Uterus (tissue), 2 donors: ENCODE results near the gene TET2.

Source experiments
- CTCF ChIP-seq, 4 experiments: fragments of 200-600 bp in 2 of 4; fragments of 450-650 bp in 2 of 4; sonication (generic) in 2 of 4; IDR thresholded peaks; one replicate each; pipeline ENCODE4 v1.5.1; 2016 to 2019; ENCODE audit warnings: antibody characterized with exemption in 4 of 4, mild to moderate bottlenecking in 2 of 4, moderate library complexity in 1 of 4
- POLR2A ChIP-seq, 2 donors: fragments of 450-650 bp; IDR thresholded peaks; one replicate each; pipeline ENCODE4 v1.6.1; 2016; ENCODE audit warnings: antibody characterized with exemption in 2 of 2, mild to moderate bottlenecking in 1 of 2, moderate library complexity in 1 of 2

- TF ChIP-seq POLR2A (IDR thresholded peaks at IDR 0.05) = no peak
- no peak for TF ChIP-seq CTCF (IDR thresholded peaks at IDR 0.05)
Measured at GRCh38 chr4:105240037-105240436, 93.4 kb downstream of the TET2 start.
